ENCODE results near the gene ZNF565.
A peak's percentile ranks its signal among the peaks of the same experiment; 100 is the strongest.
"Not testable (repeated sequence)": the region's sequence is repeated elsewhere in the genome, so short reads cannot be mapped to it uniquely, and the experiment has no call there.

ZNF565 gene

DNA sequence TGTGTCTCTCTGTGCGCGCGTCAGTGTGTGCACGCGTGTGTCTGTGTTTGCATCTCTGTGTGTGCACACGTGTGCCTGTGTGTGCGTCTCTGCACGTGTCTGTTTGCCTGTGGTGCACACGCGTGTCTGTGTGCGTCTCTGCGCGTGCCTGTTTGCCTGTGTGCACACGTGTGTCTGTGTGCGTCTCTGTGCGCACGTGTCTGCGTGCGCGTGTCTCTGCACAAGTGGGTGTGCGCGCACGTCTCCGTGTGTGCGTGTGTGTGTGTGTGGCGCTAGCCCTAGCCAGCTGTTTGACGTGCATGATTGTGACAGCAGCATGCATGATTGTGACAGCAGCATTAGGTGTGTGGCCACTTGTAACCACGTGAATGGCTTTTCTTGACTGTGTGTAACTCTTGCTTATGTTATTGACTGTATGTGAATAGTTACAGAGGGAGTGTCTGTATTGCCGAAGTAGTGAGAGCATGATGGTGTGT lies 31.6 kb upstream of the ZNF565 start:
- Histone ChIP-seq H3K9ac (ENCODE audit: low read depth in 1 of 2, low read length in 2 of 2) (no peak overlapping the region), H3K27ac (ENCODE audit: low read depth, low read length) (no peak overlapping the region), H3K4me3 (ENCODE audit: low read depth in 1 of 2, low read length in 2 of 2) (peak overlapping the region in 1 of 2 donors; percentile 57), H3K9me3 (ENCODE audit: control insufficient read depth in 1 of 2, low read length in 2 of 2) (peaks cover 17 to 28% of the 10 kb centered on the region in 2 donors), H3K36me3 (ENCODE audit: control insufficient read depth in 1 of 2, insufficient read depth in 2 of 2, low read length in 2 of 2) (no peaks in the 10 kb centered on the region), H3K27me3 (ENCODE audit: control insufficient read depth in 1 of 2, insufficient read depth in 2 of 2, low read length in 2 of 2) (no peaks in the 10 kb centered on the region), H3K4me1 (ENCODE audit: control insufficient read depth in 1 of 2, insufficient read depth in 2 of 2, low read length in 2 of 2) (no peaks in the 10 kb centered on the region)

DNA sequence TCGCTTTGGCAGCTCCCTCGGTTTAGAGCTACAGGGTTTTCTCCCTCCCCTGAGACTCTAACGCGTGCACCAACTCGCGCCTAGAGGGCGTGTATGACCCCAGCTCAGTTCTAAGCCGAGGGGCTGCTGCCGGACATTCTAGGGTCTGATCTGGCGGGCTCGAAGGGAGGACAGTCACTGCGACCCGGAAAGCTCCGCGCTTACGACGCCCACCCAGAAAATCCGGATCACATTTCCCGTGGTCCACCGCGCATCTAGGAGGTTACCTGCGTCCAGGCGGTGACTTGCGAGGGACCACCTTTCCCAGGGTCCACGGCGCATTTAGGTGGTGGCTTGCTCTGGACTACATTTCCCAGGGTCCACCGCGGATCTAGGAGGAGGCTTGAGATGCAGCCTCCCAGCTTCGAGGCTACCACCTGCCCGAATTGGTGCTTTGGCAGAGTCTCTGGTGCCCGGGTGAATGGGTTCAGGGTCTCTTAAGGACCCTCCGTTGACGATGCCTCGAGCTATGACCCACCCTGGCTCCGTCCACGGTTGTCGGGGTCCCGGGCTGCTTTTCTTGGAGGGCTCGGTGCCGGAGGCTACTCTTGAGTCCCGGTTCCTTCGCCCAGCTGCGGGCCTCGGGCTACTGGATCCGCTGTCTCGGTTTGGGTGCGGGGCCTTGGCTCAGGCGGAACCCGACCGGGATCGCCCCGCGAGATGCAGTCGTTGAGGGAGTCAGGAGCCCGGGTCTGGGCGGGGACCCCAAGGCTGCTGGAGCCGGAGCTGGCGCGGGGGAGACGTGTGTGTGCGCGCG lies 30.9 kb upstream of the ZNF565 start:
- H3K4me3 ChIP-seq (ENCODE audit: low read depth in 1 of 2, low read length in 2 of 2): peak overlapping the region; percentile 43 to 57
- H3K36me3 ChIP-seq (ENCODE audit: control insufficient read depth in 1 of 2, insufficient read depth in 2 of 2, low read length in 2 of 2): no peaks in the 10 kb centered on the region
- H3K27me3 ChIP-seq (ENCODE audit: control insufficient read depth in 1 of 2, insufficient read depth in 2 of 2, low read length in 2 of 2): no peaks in the 10 kb centered on the region
- H3K9ac ChIP-seq (ENCODE audit: low read depth in 1 of 2, low read length in 2 of 2): no peak overlapping the region
- H3K27ac ChIP-seq (ENCODE audit: low read depth, low read length): no peak overlapping the region
- H3K9me3 ChIP-seq (ENCODE audit: control insufficient read depth in 1 of 2, low read length in 2 of 2): peaks cover 21 to 33% of the 10 kb centered on the region in 2 donors
- H3K4me1 ChIP-seq (ENCODE audit: control insufficient read depth in 1 of 2, insufficient read depth in 2 of 2, low read length in 2 of 2): no peaks in the 10 kb centered on the region

DNA sequence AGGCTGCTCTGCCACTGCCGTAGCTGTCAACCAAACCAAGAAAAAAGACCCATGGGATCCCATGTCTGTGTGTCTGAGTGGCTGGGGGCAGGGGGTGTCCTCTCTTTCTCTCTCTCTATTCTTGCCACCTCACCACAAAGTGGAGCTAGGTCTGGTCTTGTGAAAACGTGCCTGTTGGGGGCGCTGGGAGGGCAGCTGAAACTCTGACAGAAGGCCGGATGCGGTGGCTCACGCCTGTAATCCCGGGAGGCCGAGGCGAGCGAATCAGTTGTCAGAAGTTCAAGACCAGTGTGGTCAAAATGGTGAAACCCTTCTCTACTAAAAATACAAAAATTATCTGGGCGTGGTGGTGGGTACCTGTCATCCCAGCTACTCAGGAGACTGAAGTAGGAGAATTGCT lies 29.6 kb upstream of the ZNF565 start:
- no peaks in the 10 kb centered on the region for H3K27me3 ChIP-seq (ENCODE audit: control insufficient read depth in 1 of 2, insufficient read depth in 2 of 2, low read length in 2 of 2)
- no peak overlapping the region for H3K27ac ChIP-seq (ENCODE audit: low read depth, low read length)
- H3K36me3 ChIP-seq (ENCODE audit: control insufficient read depth in 1 of 2, insufficient read depth in 2 of 2, low read length in 2 of 2): no peaks in the 10 kb centered on the region
- no peaks in the 10 kb centered on the region for H3K4me1 ChIP-seq (ENCODE audit: control insufficient read depth in 1 of 2, insufficient read depth in 2 of 2, low read length in 2 of 2)
- H3K9me3 ChIP-seq (ENCODE audit: control insufficient read depth in 1 of 2, low read length in 2 of 2): peaks cover 21 to 40% of the 10 kb centered on the region in 2 donors
- no peak overlapping the region for H3K9ac ChIP-seq (ENCODE audit: low read depth in 1 of 2, low read length in 2 of 2)
- no peak overlapping the region for H3K4me3 ChIP-seq (ENCODE audit: low read depth in 1 of 2, low read length in 2 of 2)

DNA sequence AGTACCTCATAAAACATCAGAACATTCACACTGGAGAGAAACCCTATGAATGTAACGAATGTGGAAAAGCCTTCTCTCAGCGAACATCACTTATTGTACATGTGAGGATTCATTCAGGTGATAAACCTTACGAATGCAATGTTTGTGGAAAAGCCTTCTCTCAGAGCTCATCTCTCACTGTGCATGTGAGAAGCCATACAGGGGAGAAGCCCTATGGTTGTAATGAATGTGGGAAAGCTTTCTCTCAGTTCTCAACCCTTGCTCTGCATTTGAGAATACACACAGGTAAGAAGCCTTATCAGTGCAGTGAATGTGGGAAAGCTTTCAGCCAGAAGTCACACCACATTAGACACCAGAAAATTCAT lies 22.5 kb upstream of the ZNF565 start:
- no peak overlapping the region for H3K27ac ChIP-seq (ENCODE audit: low read depth, low read length)
- H3K4me1 ChIP-seq (ENCODE audit: control insufficient read depth in 1 of 2, insufficient read depth in 2 of 2, low read length in 2 of 2): no peaks in the 10 kb centered on the region
- H3K27me3 ChIP-seq (ENCODE audit: control insufficient read depth in 1 of 2, insufficient read depth in 2 of 2, low read length in 2 of 2): no peaks in the 10 kb centered on the region
- H3K36me3 ChIP-seq (ENCODE audit: control insufficient read depth in 1 of 2, insufficient read depth in 2 of 2, low read length in 2 of 2): peaks cover 49 to 60% of the 10 kb centered on the region in 2 donors
- peaks cover 57 to 69% of the 10 kb centered on the region in 2 donors for H3K9me3 ChIP-seq (ENCODE audit: control insufficient read depth in 1 of 2, low read length in 2 of 2)
- peak overlapping the region; percentile 19 to 24 for H3K4me3 ChIP-seq (ENCODE audit: low read depth in 1 of 2, low read length in 2 of 2)
- H3K9ac ChIP-seq (ENCODE audit: low read depth in 1 of 2, low read length in 2 of 2): no peak overlapping the region

DNA sequence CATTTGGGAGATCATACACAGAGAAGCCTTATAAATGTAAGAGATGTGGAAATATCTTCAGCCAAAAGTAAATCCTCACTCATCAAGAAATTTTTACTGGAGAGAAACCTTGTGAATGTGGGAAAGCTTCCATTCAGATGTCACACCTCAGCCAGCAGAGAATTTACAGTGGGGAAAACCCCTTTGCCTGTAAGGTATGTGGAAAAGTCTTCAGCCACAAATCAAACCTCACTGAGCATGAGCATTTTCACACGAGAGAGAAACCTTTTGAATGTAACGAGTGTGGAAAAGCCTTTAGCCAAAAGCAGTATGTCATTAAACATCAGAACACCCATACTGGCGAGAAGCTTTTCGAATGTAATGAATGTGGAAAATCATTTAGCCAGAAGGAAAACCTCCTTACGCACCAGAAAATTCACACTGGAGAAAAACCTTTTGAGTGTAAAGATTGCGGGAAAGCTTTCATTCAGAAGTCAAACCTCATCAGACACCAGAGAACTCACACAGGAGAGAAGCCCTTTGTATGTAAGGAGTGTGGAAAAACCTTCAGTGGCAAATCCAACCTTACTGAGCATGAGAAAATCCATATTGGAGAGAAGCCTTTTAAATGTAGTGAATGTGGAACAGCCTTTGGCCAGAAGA lies 22.0 kb upstream of the ZNF565 start:
- H3K9ac ChIP-seq (ENCODE audit: low read depth in 1 of 2, low read length in 2 of 2): no peak overlapping the region
- H3K9me3 ChIP-seq (ENCODE audit: control insufficient read depth in 1 of 2, low read length in 2 of 2): peaks cover 57 to 69% of the 10 kb centered on the region in 2 donors
- peak overlapping the region; percentile 19 to 24 for H3K4me3 ChIP-seq (ENCODE audit: low read depth in 1 of 2, low read length in 2 of 2)
- H3K27me3 ChIP-seq (ENCODE audit: control insufficient read depth in 1 of 2, insufficient read depth in 2 of 2, low read length in 2 of 2): no peaks in the 10 kb centered on the region
- peaks cover 49 to 65% of the 10 kb centered on the region in 2 donors for H3K36me3 ChIP-seq (ENCODE audit: control insufficient read depth in 1 of 2, insufficient read depth in 2 of 2, low read length in 2 of 2)
- H3K4me1 ChIP-seq (ENCODE audit: control insufficient read depth in 1 of 2, insufficient read depth in 2 of 2, low read length in 2 of 2): no peaks in the 10 kb centered on the region
- H3K27ac ChIP-seq (ENCODE audit: low read depth, low read length): no peak overlapping the region

DNA sequence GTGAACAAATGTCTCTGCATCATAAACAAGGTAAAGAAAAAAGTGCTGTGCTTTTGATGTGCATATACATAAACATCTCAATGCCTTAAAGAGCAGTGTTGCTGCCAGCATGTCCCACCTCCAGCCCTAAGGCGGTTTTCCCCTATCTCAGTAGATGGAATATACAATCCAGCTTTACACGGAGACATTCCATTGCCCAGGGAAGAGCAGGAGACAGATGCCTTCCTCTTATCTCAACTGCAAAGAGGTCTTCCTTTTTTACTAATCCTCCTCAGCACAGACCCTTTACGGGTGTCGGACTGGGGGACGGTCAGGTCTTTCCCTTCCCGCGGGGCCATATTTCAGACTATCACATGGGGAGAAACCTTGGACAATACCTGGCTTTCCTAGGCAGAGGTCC lies 19.2 kb upstream of the ZNF565 start:
- H3K4me3 ChIP-seq (ENCODE audit: low read depth in 1 of 2, low read length in 2 of 2); H3K27ac ChIP-seq (ENCODE audit: low read depth, low read length); H3K27me3 ChIP-seq (ENCODE audit: control insufficient read depth in 1 of 2, insufficient read depth in 2 of 2, low read length in 2 of 2); H3K4me1 ChIP-seq (ENCODE audit: control insufficient read depth in 1 of 2, insufficient read depth in 2 of 2, low read length in 2 of 2); H3K9ac ChIP-seq (ENCODE audit: low read depth in 1 of 2, low read length in 2 of 2): not testable (repeated sequence)
- peaks cover 56 to 63% of the 10 kb centered on the region in 2 donors for H3K9me3 ChIP-seq (ENCODE audit: control insufficient read depth in 1 of 2, low read length in 2 of 2)
- peaks cover 66 to 93% of the 10 kb centered on the region in 2 donors for H3K36me3 ChIP-seq (ENCODE audit: control insufficient read depth in 1 of 2, insufficient read depth in 2 of 2, low read length in 2 of 2)

DNA sequence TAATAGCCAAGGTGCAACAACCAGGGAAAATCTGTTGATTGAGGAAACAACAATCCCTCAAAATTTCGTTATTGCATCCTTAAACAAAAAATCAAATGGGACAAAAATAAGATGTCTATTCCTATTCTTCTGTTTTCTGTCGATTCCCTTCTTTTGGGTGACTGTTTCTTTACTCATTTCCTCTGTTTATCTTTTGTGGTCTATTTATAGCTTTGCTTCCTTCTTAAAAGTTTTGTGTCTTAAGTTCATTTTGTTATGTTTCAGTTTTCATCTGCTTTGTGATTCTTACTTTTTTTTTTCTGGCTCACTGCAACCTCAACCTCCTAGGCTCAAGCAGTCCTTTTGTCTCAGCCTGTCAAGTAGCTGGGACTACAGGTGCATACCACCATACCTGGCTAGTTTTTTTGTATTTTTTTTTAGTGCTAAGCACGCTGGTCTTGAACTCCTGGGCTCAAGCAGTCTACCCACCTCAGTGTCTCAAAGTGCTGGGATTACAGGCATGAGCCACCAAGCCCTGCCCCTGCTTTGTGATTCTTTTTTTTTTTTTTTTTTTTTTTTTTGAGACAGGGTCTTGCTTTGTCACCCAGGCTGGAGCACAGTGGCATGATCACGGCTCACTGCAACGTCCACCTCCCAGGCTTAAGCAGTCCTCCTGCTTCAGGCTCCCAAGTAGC lies 10.9 kb upstream of the ZNF565 start:
- peaks cover 9 to 21% of the 10 kb centered on the region in 2 donors for H3K9me3 ChIP-seq (ENCODE audit: control insufficient read depth in 1 of 2, low read length in 2 of 2)
- H3K27ac ChIP-seq (ENCODE audit: low read depth, low read length): no peak overlapping the region
- peak overlapping the region in 1 of 2 donors; percentile 16 for H3K4me3 ChIP-seq (ENCODE audit: low read depth in 1 of 2, low read length in 2 of 2)
- H3K36me3 ChIP-seq (ENCODE audit: control insufficient read depth in 1 of 2, insufficient read depth in 2 of 2, low read length in 2 of 2): peaks cover 44 to 88% of the 10 kb centered on the region in 2 donors
- no peak overlapping the region for H3K9ac ChIP-seq (ENCODE audit: low read depth in 1 of 2, low read length in 2 of 2)
- H3K27me3 ChIP-seq (ENCODE audit: control insufficient read depth in 1 of 2, insufficient read depth in 2 of 2, low read length in 2 of 2): no peaks in the 10 kb centered on the region
- H3K4me1 ChIP-seq (ENCODE audit: control insufficient read depth in 1 of 2, insufficient read depth in 2 of 2, low read length in 2 of 2): peaks cover 0 to 4% of the 10 kb centered on the region in 2 donors

DNA sequence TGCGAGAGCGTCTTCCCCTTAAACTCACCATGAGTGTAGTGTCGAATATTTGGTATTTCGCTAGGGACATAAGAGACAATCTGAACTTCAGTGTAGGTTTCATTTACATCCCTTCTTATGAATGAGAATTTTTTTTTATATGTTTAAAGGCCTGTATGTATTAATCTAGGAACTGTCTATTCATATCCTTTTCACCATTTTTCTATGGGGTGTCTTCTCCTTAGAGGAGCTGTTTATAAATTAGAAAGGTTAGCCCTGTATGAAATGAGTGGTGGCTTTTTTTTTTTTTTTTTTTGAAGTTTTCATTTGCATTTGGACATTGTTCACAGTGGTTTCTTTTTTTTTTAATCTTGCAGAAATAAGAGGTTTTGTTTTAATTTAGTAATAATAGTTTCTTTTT lies 8.0 kb upstream of the ZNF565 start:
- H3K27me3 ChIP-seq (ENCODE audit: control insufficient read depth in 1 of 2, insufficient read depth in 2 of 2, low read length in 2 of 2): no peaks in the 10 kb centered on the region
- peaks cover 0 to 4% of the 10 kb centered on the region in 2 donors for H3K4me1 ChIP-seq (ENCODE audit: control insufficient read depth in 1 of 2, insufficient read depth in 2 of 2, low read length in 2 of 2)
- H3K9ac ChIP-seq (ENCODE audit: low read depth in 1 of 2, low read length in 2 of 2): no peak overlapping the region
- H3K4me3 ChIP-seq (ENCODE audit: low read depth in 1 of 2, low read length in 2 of 2): no peak overlapping the region
- peaks cover 26 to 66% of the 10 kb centered on the region in 2 donors for H3K36me3 ChIP-seq (ENCODE audit: control insufficient read depth in 1 of 2, insufficient read depth in 2 of 2, low read length in 2 of 2)
- peaks cover 5 to 10% of the 10 kb centered on the region in 2 donors for H3K9me3 ChIP-seq (ENCODE audit: control insufficient read depth in 1 of 2, low read length in 2 of 2)
- H3K27ac ChIP-seq (ENCODE audit: low read depth, low read length): no peak overlapping the region

DNA sequence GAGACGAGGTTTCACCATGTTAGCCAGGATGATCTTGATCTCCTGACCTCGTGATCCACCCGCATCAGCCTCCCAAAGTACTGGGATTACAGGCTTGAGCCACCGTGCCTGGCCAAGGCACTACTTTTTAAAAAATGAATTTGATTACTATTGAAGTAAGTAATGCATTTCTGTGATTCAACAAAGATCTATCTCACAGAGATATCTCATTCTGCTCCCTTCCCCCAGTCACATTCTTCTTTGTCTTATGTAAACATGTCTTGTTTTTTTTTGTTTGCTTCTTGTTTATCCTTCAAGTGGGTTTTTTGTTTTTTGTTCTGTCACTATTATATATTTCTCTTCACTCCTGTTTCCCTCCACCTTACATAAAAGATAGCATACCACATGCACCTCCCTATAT lies 7.0 kb upstream of the ZNF565 start:
- H3K36me3 ChIP-seq (ENCODE audit: control insufficient read depth in 1 of 2, insufficient read depth in 2 of 2, low read length in 2 of 2): peaks cover 22 to 57% of the 10 kb centered on the region in 2 donors
- H3K27me3 ChIP-seq (ENCODE audit: control insufficient read depth in 1 of 2, insufficient read depth in 2 of 2, low read length in 2 of 2): no peaks in the 10 kb centered on the region
- peaks cover 5 to 10% of the 10 kb centered on the region in 2 donors for H3K9me3 ChIP-seq (ENCODE audit: control insufficient read depth in 1 of 2, low read length in 2 of 2)
- H3K9ac ChIP-seq (ENCODE audit: low read depth in 1 of 2, low read length in 2 of 2): no peak overlapping the region
- H3K4me1 ChIP-seq (ENCODE audit: control insufficient read depth in 1 of 2, insufficient read depth in 2 of 2, low read length in 2 of 2): peaks cover 0 to 4% of the 10 kb centered on the region in 2 donors
- H3K4me3 ChIP-seq (ENCODE audit: low read depth in 1 of 2, low read length in 2 of 2): no peak overlapping the region
- no peak overlapping the region for H3K27ac ChIP-seq (ENCODE audit: low read depth, low read length)
